Brain microvascular endothelial cell (primary cell): ENCODE measurements around the gene ZNF296.

Source experiments
- DNase-seq: peaks from one replicate; pipeline ENCODE4 v3.0.0-alpha.2; 2020
- H3K27ac ChIP-seq: fragments of 250-450 bp; sonication (Bioruptor Pico); 2 replicates; pipeline ENCODE4 v1.5.1; 2020; ENCODE audit warnings: mild to moderate bottlenecking, moderate library complexity
- H3K27me3 ChIP-seq: fragments of 250-450 bp; sonication (Bioruptor Pico); replicated peaks from 2 replicates; pipeline ENCODE4 v1.5.1; 2020; ENCODE audit warnings: mild to moderate bottlenecking
- H3K36me3 ChIP-seq: fragments of 250-450 bp; sonication (Bioruptor Pico); replicated peaks from 2 replicates; pipeline ENCODE4 v1.5.1; 2020; ENCODE audit warnings: mild to moderate bottlenecking
- H3K4me3 ChIP-seq: 2 replicates; pipeline ENCODE4 v1.5.1; 2011; ENCODE audit warnings: low read depth, mild to moderate bottlenecking, control low read depth, low read length, moderate library complexity
- in situ Hi-C: cut with HindIII; loops from 2 replicates; pipeline ENCODE4 v1.10.0; 2017; ENCODE audit warnings: low sequenced_read_pairs, low pct_ligation_motif_present
- TF ChIP-seq, protein P1 (sequence below): IDR thresholded peaks from 2 replicates; pipeline ENCODE4 v1.5.1; 2011; ENCODE audit warnings: low read depth, mild to moderate bottlenecking, moderate library complexity, low read length, control low read depth, inconsistent platforms; ENCODE audit errors: missing control alignments

Gene ZNF296

DNA sequence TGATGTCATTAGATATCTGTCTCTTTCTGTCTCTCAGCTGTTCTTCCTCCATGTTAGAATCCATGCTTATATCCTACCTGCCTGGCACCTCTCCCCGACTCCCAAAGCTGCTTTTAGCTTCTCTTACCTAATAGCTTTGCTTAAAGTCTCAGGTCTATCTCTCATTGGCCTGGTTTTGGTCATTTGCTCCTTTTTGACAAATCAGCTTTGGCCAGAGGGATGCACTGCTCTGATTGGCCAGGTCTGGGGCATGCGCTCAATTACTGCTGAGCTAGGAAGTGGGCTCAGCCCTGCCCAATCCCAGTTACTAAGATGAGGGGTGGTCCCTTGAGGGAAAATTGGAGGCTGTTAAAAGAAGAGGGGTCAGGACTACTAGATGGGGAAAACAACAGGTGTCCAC, 48.9 kb downstream of the ZNF296 start:
- Histone ChIP-seq H3K27ac (no peak overlapping the region), H3K36me3 (peaks cover 24% of the 10 kb centered on the region), H3K27me3 (no peaks in the 10 kb centered on the region), H3K4me3 (no peak overlapping the region)
- TF ChIP-seq, protein P1, sequence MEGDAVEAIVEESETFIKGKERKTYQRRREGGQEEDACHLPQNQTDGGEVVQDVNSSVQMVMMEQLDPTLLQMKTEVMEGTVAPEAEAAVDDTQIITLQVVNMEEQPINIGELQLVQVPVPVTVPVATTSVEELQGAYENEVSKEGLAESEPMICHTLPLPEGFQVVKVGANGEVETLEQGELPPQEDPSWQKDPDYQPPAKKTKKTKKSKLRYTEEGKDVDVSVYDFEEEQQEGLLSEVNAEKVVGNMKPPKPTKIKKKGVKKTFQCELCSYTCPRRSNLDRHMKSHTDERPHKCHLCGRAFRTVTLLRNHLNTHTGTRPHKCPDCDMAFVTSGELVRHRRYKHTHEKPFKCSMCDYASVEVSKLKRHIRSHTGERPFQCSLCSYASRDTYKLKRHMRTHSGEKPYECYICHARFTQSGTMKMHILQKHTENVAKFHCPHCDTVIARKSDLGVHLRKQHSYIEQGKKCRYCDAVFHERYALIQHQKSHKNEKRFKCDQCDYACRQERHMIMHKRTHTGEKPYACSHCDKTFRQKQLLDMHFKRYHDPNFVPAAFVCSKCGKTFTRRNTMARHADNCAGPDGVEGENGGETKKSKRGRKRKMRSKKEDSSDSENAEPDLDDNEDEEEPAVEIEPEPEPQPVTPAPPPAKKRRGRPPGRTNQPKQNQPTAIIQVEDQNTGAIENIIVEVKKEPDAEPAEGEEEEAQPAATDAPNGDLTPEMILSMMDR = no peak
- in situ Hi-C loops = no loop called here
- DNase-seq = no peak

DNA sequence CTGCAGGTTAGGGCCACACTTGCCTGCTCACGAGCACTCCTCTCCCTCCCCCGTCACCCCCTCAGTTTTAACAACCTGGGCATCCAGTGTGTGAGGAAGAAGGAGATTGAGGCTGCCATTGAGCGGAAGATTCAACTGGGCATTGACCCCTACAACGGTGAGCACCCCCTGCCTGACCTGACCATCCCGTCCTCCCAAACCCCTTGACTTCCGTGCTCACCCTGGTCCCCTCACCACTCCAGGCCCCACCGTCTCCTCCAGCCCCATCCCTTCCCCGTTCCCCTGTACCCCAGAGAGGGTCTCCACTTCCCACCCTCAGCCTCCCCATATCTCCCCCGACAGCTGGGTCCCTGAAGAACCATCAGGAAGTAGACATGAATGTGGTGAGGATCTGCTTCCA, 51.0 kb downstream of the ZNF296 start:
- H3K27me3 ChIP-seq = no peaks in the 10 kb centered on the region
- TF ChIP-seq, protein P1 = no peak
- H3K4me3 ChIP-seq = no peak overlapping the region
- in situ Hi-C loops = no loop called here
- peaks cover 17% of the 10 kb centered on the region for H3K36me3 ChIP-seq
- DNase-seq = no peak
- no peak overlapping the region for H3K27ac ChIP-seq

DNA sequence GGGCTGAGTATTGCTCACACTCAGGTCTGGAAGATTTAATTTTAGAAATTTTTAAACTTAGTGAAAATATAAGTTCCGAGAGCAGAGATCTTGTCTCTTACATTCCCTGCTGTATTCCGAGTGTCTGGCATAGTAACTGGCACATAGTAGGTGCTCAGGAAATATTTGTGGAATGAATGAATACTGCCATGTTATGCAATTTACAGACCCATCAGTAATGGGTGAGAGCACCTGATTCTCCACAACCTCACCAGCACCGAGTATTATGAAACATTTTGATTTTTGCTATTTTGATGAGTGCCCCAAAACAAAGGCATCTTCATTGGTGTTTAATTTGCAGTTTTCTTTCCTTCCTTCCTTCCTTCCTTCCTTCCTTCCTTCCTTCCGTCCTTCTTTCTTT, 53.2 kb downstream of the ZNF296 start:
- H3K27me3 ChIP-seq = no peaks in the 10 kb centered on the region
- TF ChIP-seq, protein P1 = no peak
- in situ Hi-C loops = no loop called here
- H3K36me3 ChIP-seq = peaks cover 5% of the 10 kb centered on the region
- H3K27ac ChIP-seq = no peak overlapping the region
- H3K4me3 ChIP-seq = no peak overlapping the region
- DNase-seq = no peak

DNA sequence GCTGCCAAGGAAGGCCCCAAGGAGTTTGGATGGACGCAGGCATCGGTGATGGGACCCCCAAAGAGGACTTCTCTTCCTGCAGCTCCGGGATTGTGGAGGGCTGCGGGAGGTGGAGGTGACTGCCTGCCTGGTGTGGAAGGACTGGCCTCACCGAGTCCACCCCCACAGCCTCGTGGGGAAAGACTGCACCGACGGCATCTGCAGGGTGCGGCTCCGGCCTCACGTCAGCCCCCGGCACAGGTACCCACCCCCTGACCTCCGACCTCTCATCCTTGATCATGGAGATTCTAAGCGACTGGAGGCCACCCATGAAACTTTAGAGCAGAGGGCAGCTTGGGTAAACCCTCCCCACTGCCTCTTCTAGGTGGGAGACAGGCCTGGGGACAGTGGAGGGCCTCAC, 54.3 kb downstream of the ZNF296 start:
- no peak for DNase-seq

More for the DNA sequence above, 54.3 kb downstream of the ZNF296 start:
- in situ Hi-C loops = no loop called here
- Histone ChIP-seq H3K4me3 (no peak overlapping the region), H3K36me3 (peaks cover 5% of the 10 kb centered on the region), H3K27ac (no peak overlapping the region), H3K27me3 (no peaks in the 10 kb centered on the region)
- TF ChIP-seq, protein P1 = no peak
